GM19463 (cell line): ENCODE data around the gene GAREM2.
"Not testable (repeated sequence)": the region's sequence is repeated elsewhere in the genome, so short reads cannot be mapped to it uniquely, and the experiment has no call there.

Experiments
- ATAC-seq: cut with Tn5 transposase; IDR thresholded peaks from one replicate; pipeline ENCODE4 v1.9.1; 2021; ENCODE audit warnings: mild to moderate bottlenecking, moderate library complexity; ENCODE audit not compliant: unreplicated experiment

Gene GAREM2

GRCh38 chr2:26172871-26173775 lies at the start of gene GAREM2:
Gene GAREM2 (plus strand): TSS chr2:26173088. CDS start chr2:26173221, 133 bp downstream.
- no peak for ATAC-seq

GRCh38 chr2:26123426-26123825 lies 49.5 kb upstream of the GAREM2 start:
- no peak for ATAC-seq

- no peak for ATAC-seq
These were observed 46.8 kb upstream of the GAREM2 start for GRCh38 chr2:26126074-26126473.

GRCh38 chr2:26128176-26128575 lies 44.7 kb upstream of the GAREM2 start:
- ATAC-seq: no peak

GRCh38 chr2:26130763-26131162 lies 42.1 kb upstream of the GAREM2 start:
- ATAC-seq: no peak

GRCh38 chr2:26136451-26136850 lies 36.4 kb upstream of the GAREM2 start:
- ATAC-seq: no peak

DNA sequence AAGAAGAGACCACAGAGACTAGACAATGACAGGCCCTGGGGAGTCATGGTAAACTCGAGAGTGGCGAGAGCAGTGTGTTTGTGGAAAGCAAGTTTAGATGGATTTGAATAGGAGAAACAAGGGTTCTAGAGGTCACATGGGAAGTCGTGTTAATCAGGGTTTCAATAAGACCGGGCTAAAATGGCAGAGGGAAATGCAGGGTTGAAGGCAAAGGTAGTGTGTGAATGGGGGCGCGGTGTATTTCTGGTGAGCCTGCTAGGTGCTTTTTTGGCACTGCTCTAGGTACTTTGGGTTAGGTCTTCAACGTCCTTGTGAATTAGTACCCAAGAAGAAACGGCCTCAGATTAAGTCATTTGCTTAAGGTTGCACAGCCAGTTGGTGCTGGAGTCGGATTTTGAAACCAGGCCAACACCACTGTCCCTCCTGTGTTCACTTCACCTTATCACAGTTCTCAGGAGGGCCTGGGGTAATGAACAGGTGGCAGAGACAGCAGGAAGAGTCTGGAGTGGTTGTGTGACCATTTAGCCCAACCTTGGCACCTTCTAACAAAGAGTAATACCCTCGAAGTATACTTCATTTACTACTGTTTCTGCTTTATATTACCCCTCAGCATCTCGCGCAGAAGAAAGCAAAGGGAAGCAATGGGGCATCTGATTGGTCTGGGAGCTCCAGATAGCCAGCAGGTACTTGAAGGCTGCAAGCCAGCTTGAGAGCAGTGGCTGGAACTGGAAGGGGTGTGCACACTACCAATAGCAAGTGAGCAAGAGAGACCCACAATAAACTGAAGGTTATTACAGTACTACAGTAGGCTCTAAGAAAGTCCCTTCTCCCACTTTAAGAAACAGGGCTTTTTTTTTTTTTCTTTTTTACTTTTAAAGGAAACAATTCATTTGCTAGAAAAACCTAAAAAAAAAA lies 33.4 kb upstream of the GAREM2 start:
- no peak for ATAC-seq

- no peak for ATAC-seq
These were observed 31.6 kb upstream of the GAREM2 start for GRCh38 chr2:26141145-26141769.

DNA sequence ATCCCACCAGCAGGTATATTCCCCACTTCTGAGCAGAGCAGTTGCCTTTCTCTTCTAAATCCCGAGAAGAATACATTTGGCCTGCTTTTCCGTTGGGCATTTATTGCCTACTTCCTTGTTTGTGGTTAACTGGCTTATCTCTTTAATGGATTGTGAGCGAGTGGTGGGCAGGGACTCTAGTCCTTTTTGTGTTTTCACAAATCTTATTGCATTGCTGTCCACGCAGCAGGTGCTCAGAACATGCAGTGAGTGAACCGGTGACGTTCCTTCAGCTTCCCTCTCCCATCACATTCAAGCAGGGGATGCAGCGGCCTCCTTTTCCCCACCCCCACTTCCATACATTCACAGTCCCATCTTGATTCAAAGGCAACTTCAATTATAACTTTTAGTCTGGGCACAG lies 28.9 kb upstream of the GAREM2 start:
- ATAC-seq: no peak

DNA sequence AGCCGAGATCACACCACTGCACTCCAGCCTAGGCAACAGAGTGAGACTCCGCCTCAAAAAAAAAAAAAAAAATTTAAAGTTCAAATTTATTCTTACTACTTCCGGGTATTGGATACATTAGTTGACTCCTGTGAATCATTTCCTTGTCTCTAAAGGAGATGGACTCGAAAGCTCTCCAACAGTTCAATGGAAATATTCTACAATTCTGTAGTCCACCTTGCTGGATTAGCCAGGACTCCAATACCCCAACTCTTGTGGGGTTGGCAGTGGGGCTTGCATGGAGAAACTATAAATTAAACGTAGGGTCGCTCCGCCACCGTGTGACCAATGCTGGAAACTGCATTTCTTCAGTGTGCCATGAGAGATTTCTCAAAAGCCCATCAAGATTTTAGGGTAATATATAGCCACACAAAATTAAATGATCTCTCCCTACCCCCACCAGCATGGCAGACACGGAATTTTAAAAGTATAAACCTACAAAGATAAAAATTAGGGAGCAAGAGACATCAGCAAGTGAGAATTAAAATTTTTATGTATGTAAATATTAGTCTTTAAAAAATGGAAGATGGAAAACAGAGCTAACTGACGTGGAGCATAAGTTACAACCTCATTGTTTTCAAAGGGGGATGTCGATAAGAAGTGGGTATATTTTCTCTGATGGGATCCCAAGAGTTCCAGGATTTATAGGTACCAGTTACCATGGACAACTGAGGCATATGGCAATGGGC lies 27.8 kb upstream of the GAREM2 start:
- ATAC-seq: no peak

GRCh38 chr2:26148501-26148900 lies 24.4 kb upstream of the GAREM2 start:
- no peak for ATAC-seq

DNA sequence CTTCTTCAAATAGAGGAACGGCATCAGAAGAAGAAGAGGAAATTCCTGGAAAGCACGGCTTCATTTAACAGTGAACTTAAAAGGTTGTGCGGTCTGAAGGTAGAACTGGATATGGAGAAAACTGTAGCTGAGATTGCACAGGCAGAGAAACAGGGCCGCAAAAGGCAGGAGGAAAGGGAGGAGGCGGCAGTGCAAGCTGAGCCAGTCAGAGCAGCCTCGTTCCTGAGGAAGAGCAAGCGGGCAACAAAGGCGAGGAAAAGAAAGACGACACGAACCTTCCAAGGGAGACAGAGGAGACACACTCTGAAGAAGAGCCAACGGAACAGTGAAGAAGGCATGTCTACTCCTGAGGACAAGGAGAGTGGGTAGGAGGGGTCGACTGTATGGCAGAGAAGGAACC lies 22.6 kb upstream of the GAREM2 start:
- ATAC-seq: no peak

DNA sequence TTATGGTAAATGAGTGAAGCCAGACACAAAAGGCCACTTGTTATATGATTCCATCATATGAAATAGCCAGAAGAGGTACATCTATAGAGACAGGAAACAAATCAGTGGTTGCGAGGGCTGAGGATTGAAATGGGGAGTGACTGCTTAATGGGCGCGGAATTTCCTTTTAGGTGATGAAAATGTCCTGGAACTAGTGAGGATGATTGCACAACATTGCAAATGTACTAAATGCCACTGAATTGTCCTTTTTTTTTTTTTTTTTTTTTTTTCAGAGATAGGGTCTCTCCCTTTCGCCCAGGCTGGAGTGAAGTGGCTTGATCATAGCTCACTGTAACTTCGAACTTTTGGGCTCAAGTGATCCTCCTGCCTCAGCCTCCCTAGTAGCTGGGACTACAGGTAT lies 15.3 kb upstream of the GAREM2 start:
- ATAC-seq: no peak

GRCh38 chr2:26161926-26162325 lies 11.0 kb upstream of the GAREM2 start:
- ATAC-seq: no peak

- ATAC-seq: no peak
These were observed 9.9 kb upstream of the GAREM2 start for GRCh38 chr2:26162963-26163362.

GRCh38 chr2:26164231-26164630 lies 8.7 kb upstream of the GAREM2 start:
- no peak for ATAC-seq

DNA sequence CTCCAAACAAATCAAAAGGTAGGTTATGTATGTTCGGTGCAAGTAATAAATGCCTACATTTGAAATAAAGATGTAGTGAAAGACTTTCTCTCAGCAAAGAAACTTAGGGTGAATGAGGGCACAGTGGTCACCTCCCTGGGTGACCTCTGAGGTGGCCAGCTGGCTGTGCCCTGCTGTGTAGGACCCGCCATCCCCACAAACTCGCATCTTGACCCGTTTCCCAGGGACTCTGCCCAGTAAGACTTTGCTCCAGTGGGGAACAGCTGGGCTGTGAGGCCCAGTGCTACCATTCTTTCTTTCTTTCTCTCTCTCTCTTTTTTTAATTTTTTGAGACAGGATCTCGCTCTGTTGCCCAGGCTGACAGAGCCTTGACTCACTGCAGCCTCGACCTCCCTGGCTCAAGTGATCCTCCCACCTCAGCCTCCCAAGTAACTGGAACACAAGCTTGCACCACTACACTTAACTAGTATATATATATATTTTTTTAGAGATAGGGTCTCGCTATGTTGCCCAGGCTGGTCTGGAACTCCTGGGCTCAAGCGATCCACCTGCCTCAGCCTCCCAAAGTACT lies 8.2 kb upstream of the GAREM2 start:
- no peak for ATAC-seq

DNA sequence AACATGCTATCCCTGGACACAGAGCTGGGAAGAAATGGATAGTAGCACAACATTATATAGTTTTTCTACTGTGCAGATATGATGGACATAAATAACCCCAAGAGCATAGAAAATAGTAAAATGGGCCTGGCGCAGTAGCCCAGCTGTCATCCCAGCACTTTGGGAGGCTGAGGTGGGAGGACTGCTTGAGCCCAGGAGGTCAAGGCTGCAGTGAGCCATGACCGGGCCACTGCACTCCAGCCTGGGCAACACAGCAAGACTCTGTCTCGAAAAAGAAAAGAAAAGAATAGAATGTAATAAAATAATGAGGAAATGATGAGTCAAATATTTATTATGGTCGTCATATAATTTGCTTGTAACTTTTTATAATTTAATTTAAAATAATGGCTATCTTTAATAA lies 7.5 kb upstream of the GAREM2 start:
- no peak for ATAC-seq

DNA sequence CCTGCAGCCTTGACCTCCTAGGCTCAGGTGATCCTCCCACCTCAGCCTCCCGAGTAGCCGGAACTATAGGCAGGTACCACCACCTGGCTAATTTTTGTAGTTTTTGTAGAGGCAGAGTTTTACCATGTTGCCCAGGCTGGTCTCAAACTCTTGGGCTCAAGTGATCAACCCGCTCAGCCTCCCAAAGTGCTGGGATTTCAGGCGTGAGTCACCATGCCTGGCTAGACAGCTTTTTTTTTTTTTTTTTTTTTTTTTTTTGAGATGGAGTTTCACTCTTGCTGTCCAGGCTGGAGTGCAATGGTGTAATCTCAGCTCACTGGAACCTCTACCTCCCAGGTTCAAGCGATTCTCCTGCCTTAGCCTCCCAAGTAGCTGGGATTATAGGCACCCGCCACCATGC lies 6.3 kb upstream of the GAREM2 start:
- ATAC-seq: not testable (repeated sequence)

GRCh38 chr2:26168785-26169184 lies 4.1 kb upstream of the GAREM2 start:
- no peak for ATAC-seq
